Muscle of back (tissue), 13 donors: ENCODE data around the gene TXNDC15. TPM values are rescaled to one million over a fixed set of nuclear protein-coding genes. Genes with fewer than 3 reads are reported as not detected.
"Not testable (repeated sequence)": the region's sequence is repeated elsewhere in the genome, so short reads cannot be mapped to it uniquely, and the experiment has no call there.

Source experiments
- DNase-seq, 3 donors: peaks; one replicate each; pipeline versions ENCODE4 v3.0.0 to v3.0.0-alpha.2; 2013
- long read RNA-seq, 9 donors: transcript quantifications; one replicate each; lab custom pipeline, GENCODE V29; 2026
- polyA plus RNA-seq, 10 donors: library from polyadenylated mRNA; unstranded; fragments of 120-200 nt; gene quantifications; one replicate each; pipeline ENCODE4 v1.2.1, GENCODE V29; 2013; ENCODE audit not compliant: insufficient read length in 10 of 10

Gene TXNDC15, protein sequence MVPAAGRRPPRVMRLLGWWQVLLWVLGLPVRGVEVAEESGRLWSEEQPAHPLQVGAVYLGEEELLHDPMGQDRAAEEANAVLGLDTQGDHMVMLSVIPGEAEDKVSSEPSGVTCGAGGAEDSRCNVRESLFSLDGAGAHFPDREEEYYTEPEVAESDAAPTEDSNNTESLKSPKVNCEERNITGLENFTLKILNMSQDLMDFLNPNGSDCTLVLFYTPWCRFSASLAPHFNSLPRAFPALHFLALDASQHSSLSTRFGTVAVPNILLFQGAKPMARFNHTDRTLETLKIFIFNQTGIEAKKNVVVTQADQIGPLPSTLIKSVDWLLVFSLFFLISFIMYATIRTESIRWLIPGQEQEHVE
- polyA plus RNA-seq, result 100 to 1,000 TPM in 1 of 10 donors, 10 to 100 TPM in 9; 65.3 to 110 (median 81.3) TPM
- long read RNA-seq, donor 1, transcript TXNDC15-201 (5 exons, 3,548 nt), result major isoform, 21 of 29 reads
- long read RNA-seq, donor 1, partial matches to known transcripts, result 5 of 29 reads
- long read RNA-seq, donor 1, other reads (novel, unspliced or antisense), result 0 of 29 reads
- long read RNA-seq, donor 2, transcript TXNDC15-201 (5 exons, 3,548 nt), result major isoform, 11 of 31 reads
- long read RNA-seq, donor 2, partial matches to known transcripts, result 18 of 31 reads
- long read RNA-seq, donor 2, other reads (novel, unspliced or antisense), result 0 of 31 reads
- long read RNA-seq, donor 3, result 0 reads
- long read RNA-seq, donor 4, transcript TXNDC15-201 (5 exons, 3,548 nt), result major isoform, 21 of 27 reads
- long read RNA-seq, donor 4, partial matches to known transcripts, result 5 of 27 reads
- long read RNA-seq, donor 4, other reads (novel, unspliced or antisense), result 0 of 27 reads
- long read RNA-seq, donor 5, transcript TXNDC15-201 (5 exons, 3,548 nt), result major isoform, 27 of 56 reads
- long read RNA-seq, donor 5, partial matches to known transcripts, result 28 of 56 reads
- long read RNA-seq, donor 5, other reads (novel, unspliced or antisense), result 0 of 56 reads
- long read RNA-seq, donor 6, transcript TXNDC15-201 (5 exons, 3,548 nt), result major isoform, 32 of 45 reads
- long read RNA-seq, donor 6, partial matches to known transcripts, result 11 of 45 reads
- long read RNA-seq, donor 6, other reads (novel, unspliced or antisense), result 0 of 45 reads
- long read RNA-seq, donor 7, transcript TXNDC15-201 (5 exons, 3,548 nt), result major isoform, 14 of 30 reads
- long read RNA-seq, donor 7, partial matches to known transcripts, result 15 of 30 reads
- long read RNA-seq, donor 7, other reads (novel, unspliced or antisense), result 0 of 30 reads
- long read RNA-seq, donor 8, transcript TXNDC15-201 (5 exons, 3,548 nt), result major isoform, 13 of 23 reads
- long read RNA-seq, donor 8, partial matches to known transcripts, result 8 of 23 reads
- long read RNA-seq, donor 8, other reads (novel, unspliced or antisense), result 0 of 23 reads
- long read RNA-seq, donor 9, partial matches to known transcripts, result 0 of 4 reads
- long read RNA-seq, donor 9, other reads (novel, unspliced or antisense), result 0 of 4 reads

DNA sequence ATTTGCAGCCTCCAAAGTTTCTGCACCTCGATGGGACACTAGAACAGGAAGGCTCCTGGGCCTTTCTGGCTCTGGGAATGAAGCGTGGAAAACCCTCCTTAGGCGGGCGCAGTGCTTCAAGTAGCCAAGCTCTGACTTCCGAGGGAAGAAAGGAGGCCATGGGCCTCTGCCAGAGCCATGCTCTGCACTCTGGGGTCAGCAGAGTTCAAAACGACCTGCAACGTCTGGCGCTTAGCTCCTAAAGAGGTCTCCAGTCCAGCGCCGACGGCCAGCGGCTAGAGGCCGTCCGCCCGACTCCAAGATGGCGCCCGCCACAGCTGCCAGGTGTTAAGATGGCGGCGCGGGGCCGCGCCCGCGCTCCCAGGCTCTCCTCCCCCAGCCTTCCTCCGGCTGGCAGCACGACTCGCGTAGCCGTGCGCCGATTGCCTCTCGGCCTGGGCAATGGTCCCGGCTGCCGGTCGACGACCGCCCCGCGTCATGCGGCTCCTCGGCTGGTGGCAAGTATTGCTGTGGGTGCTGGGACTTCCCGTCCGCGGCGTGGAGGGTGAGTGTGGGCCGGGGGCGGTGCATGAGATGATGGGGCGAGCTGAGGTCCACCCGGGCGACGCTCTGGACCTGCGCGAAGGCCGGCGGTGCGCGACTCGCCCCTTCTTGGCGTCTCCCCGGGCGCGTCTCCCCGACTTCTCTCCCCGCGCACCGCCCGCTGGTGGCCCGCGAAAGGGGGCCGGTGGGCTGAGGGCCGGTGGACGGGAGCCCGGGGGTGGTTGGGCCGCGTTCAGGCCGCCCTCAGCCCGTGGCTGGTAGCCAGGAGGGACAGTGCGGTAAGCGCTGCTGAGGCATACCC lies at the start of gene TXNDC15:
TXNDC15 (plus strand) TSS at position 385 of the 844 bp plus-strand sequence; CDS start at position 442, 57 bp downstream.
- DNase-seq, result peak; percentile 86 to 98 (median 94)

DNA sequence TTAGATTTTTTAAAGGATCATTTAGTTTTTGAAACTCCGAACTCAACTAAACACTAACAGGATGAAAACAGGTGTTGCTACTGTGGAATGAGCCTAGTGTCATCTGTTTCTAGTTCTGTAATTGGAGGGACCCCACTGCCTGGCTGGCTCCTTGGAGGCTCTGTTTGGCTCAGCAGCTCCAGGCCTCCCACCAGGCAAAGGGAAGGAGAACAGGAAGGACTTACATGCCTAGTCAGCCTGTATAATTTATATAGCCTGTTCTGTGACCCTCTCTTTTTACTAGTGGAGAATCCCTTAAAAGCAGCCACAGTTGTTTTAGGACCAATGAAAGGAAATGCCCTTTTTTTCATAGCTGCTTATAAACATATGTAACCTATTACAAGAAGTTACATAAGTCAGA lies 49.5 kb upstream of the TXNDC15 start:
- DNase-seq, result no peak

DNA sequence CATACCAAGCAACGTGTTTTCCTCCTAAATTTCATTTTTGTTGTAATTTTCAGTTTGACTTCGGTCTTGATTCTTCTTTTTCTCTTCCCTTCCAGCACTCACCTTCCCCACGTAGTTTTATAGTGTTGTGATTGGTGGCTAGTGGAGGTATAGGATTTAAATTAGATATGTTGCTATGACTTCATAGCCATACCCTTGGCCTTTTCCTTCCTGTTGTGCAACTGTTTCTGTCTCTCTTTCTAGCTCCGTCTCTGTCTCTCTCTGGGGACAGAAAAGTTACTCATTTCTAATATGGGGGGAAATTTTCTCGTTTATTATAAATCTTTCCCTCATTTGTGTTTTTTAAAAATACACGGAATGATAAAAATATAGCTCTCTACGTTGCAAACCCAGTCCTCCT lies 49.0 kb upstream of the TXNDC15 start:
- DNase-seq, result no peak

DNA sequence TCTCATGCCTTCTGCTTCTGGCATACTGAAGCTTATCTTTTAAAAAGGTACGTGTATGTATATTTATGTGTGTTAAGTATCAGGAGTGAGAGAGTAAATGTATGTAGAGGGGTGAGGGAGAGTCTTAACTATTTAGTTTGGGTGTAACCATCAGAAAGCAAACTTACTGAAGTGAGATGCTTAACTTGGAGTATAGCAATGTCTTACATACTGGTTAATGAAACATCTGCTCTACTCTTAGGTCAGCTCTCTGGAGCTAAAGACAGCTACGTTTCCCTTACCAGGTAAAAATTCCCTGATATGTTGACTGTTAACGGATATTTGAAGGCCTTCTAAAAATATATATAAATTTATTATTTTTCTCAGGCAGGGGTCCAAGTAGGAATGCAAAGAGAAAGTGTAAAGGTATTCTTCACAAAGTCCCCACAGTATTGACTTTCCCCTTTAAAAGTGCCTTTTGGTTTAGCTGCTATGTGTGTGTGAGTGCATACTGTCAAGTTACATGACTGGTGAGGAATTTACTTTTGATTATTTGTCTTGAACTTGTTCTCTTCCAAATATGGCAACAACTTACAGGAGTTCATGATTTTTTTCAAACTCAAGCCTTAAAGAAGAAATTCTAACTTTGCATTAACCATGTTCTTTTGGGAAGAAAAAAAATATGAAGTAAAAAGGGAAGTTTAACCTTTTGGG lies 40.7 kb upstream of the TXNDC15 start:
- DNase-seq, result peak in 1 of 3 donors; percentile 25

DNA sequence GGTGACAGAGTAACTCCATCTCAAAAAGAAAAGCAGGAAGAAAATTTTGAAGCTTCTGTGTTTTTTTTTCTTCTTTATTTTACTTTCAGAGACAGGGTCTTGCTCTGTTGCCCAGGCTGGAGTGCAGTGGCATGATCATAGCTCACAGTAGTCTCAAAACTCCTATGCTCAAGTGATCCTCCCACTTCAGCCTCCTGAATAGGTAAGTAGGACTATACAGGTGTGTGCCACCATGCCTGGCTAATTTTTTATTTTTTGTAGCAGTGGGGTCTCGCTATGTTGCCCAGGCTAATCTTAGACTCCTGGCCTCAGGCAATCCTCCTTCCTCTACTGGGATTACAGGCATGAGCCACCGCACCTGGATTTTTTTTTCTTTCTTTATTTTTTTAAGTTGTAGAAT lies 38.5 kb upstream of the TXNDC15 start:
- no peak for DNase-seq

DNA sequence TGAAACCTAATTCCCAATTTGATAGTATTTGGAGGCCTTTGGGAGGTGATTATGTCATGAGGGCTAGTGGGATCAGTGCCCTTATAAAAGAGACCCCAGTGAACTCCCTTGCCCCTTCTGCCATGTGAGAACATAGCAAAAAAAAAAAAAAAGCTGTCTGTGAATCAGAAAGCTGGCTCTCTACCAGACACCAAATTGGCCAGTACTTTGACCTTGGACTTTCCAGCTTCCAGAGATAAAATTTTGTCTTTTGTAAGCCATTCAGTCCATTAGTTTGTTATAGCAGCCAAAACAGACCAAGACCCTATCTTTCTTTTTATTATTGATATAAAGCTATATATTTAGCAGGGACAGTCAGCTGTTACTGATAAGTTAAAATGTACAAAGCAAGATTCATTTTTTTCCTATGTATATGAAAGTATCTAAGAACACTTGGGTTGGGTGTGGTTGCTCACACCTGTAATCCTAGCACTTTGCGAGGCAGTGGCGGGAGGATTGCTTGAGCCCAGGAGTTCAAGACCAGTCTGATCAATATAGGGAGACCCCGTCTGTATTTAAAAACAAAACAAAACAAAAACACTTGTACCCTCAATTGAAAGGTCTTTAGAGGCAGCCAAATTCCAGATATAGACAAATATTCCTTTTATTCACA lies 36.5 kb upstream of the TXNDC15 start:
- no peak for DNase-seq

DNA sequence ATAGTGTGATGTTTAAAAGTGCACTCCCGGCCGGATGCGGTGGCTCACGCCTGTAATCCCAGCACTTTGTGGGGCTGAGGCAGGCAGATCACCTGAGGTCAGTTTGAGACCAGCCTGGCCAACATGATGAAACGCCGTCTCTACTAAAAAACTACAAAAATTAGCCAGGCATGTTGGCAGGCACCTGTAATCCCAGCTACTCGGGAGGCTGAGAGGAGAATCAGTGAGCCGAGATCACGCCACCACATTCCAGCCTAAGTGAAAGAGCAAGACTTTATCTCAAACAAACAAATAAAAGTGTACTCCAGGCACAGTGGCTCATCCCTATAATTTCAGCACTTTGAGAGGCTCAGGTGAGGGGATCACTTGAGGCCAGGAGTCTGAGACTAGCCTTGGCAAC lies 35.8 kb upstream of the TXNDC15 start:
- DNase-seq, result not testable (repeated sequence)

DNA sequence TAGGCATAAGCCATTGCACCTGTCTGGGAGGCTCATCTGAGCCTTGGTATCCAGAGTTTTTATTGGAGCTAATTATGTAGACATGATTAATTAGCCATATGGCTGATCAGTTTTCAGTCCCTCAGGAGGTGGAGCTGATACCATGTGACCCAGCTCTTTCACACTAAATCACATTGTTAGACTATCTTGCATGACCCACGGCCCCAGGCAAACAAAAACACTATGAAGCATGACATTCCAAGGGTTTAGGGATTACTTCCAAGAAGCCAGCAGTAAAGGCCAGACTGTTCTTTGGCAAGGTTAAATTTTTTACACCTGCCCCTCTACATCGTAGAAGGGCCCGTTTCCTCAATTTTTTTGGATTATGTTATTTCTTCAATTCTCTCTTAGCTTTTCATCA lies 33.4 kb upstream of the TXNDC15 start:
- no peak for DNase-seq

DNA sequence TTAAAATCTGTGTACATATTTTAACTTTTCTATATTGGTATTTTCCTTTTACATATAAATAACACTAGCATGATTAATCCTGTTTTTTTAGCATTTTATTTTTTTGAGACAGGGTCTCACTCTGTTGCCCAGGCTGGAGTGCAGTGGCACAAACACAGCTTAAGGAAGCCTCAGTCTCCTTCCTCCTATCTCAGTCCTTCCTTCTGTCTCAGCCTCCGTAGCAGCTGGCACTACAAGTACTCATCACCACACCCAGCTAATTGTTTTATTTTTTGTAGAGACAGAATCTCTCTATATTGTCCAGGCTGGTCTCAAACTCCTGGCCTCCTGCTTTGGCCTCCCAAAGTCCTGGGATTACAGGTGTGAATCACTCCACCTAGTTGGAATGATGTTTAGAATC lies 29.9 kb upstream of the TXNDC15 start:
- no peak for DNase-seq

DNA sequence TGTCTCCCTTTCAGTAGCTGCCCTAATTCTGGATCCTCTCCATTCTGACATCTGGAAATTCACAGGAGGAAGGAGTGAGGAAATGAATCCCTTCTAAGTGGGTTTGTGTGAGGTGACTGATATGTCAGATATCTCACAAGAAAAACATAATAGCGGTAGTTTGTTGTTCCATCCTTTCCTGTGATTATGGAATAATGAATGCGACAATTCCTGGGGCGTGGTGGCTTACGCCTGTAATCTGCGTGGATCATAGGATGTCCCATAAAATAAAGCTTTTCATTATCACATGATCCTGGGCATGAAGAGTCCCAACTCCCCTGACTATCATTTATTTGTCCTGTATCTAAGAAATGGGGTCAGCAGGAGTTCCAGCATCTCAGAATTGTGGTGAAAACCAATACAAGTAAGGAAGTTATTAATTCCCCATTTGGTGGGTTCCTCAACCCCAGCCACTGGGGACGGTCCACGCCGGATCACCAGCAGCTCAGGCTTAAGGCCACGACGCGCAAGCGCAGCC lies 28.8 kb upstream of the TXNDC15 start:
- DNase-seq, result no peak

DNA sequence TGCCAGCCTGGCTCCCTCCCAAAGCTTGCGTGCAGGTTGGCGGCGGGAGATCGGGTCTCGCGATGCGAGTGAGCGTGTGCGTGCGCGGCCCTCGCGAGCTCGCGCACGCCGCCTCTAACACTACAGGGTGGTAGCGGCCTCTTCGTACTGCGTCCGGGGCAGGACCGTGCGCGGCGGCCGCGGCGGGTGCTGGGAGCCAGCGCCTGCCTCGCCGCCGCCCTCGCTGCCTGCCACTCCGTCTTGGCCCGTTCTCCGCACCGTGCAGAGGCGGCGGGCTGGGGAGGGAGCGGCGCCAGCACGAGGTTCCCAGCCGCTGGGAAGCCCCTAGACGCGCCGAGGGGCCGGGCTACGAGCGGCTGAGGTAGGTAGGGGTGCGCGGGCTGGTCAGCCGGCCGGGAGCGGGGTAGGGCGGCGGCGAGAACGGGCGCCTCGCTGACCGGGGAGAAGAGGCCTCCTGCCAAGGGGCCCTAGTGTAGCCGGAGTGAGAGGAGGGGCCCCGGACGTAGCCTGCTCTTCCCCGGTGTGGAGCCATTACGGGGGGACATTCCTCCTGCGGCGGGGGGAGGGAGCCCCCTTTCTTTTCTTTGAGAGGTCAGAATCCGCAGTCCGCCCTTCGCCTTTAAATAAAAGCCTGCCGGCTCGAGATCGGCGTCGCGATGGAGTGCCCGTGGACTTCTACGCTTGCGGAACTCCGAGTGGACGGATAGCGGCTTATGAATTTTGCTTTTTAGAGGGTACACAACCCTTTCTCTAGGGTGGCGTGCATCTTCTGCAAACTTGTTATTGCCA lies 28.1 kb upstream of the TXNDC15 start, which contains the start of gene C5orf24:
C5orf24 (plus strand) TSS at position 117 of the 789 bp plus-strand sequence. CDS start 8,933 bp downstream, outside the sequence.
- DNase-seq, result peak; percentile 95 to 99 (median 99)

DNA sequence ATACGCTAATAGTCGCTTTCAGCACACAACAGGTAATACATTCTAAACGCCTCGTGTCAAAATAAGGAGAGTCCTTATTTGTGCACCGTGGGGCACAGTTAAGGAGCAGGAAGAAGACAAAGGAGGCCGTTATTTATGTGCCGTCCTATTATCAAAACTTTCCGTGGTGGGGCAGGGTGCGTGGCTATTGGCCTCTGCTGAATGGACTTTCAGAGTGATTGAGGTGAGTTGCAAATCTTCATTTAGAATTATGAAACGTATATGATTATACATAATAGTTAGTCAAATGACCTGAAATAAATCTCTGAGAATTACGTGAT lies 27.6 kb upstream of the TXNDC15 start:
- peak in 1 of 3 donors; percentile 16 for DNase-seq

DNA sequence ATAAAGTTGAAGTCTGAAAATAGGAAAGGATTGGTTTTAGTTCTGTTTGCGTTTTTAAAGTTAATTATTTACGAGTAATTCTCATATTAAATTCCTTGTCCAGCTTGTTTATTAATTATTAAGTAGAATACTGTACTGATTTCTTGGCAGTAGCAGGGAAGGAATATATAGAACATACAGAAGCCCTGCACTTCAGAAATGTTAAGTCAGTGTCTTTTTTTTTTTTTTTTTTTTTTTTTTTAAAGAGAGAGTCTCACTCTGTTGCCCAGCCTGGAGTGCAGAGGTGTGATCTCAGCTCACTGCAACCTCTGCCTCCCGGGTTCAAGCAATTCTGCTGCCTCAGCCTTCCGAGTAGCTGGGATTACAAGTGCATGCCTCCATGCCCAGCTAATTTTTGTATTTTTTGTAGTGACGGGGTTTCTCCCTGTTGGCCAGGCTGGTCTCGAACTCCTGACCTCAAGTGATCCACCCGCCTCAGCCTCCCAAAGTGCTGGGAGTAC lies 24.7 kb upstream of the TXNDC15 start:
- DNase-seq, result not testable (repeated sequence)

DNA sequence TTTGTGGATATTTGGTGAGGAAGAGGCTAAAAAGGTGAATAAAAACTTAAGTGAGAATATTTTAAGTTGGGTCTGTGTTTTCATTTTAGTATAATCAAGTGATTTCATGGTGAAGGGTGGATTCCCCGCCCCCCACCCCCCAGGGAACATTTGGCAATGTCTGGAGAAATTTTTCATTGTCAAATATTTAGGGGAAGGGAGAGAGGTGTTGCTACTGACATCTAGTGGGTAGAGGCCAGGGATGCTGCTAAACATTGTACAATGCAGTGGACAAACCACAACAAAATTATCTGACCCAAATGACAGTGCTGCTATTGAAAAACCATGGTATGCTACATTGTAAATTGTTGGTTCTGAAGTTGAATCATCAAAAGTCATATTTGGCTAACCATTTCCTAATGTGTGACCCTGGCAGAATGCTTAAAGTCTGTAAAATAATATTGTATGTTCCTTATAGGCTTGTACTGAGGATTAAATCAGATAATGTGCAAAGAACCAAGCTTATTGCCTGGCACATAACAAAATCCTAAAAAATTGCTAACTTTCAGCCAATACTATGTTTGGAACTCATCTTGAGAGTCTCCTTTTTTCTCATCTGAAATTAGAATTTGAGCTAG lies 22.8 kb upstream of the TXNDC15 start:
- peak in 2 of 3 donors; percentile 22 to 48 for DNase-seq

DNA sequence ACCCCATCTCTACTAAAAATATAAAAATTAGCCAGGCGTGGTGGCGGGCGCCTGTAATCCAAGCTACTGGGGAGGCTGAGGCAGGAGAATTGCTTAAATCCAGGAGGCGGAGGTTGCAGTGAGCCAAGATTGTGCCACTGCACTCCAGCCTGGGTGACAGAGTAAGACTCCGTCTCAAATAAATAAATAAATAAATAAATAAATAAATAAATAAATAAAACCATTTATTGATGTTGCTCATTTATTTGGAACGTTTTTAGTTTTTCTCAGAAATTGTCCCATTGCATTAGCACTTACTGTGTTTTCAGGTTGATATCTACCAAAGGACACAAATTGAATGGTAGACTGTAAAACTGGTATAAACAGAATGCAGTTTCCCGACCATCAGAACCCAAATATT lies 17.7 kb upstream of the TXNDC15 start:
- not testable (repeated sequence) for DNase-seq

DNA sequence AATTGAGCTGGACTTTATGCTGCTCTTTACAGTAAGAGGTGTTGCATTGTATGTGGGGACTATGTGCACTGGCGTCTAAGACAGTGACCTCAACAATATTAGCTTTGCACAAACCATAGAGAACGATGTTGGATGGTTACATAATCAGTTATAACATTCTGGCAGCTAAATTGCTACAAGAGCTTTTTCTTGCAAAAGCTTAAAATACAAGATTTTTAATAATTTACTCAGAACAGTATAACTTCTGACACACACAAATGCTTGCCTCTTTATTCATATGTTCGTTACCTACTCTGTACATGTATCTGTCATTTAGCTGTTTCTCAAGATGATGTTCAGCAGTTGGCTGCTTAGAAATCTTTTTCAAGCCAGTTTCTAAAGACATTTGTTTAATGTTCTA lies 16.8 kb upstream of the TXNDC15 start:
- no peak for DNase-seq

DNA sequence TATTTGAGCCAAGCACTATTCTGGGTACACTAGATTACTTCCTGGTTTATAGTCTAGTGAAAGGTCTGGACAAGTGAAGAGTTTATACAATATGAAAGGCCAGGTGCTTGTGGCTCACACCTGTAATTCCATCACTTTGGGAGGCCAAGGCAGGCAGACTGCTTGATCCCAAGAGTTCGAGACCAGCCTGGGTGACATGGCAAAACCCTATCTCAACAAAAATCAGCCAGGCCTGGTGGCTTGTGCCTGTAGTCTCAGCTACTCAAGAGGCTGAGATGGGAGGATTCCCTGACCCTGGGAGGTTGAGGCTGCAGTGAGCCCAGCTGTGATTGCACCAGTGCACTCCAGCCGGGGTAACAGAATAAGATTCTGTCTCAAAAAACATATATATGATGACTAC lies 9.5 kb upstream of the TXNDC15 start:
- no peak for DNase-seq
